MCF 10A (cell line): ENCODE measurements around the gene PLIN3. TPM values are rescaled to one million over a fixed set of nuclear protein-coding genes. Genes with fewer than 3 reads are reported as not detected.
A peak's percentile ranks its signal among the peaks of the same experiment; 100 is the strongest.

Experiments
- BruUV-seq: library from RNA; stranded (reverse); fragments of 400-500 nt; replicated peaks from 2 replicates; lab custom pipeline; 2021; lab: Mats Ljungman, UMichigan
- CTCF ChIA-PET: fragments of 300-600 bp; sonication (Branson Sonifier 250); formaldehyde crosslinking; extraction: SDS; loops from one replicate; lab custom pipeline; 2021; ENCODE audit warnings: antibody characterized with exemption, inconsistent platforms; lab: Yijun Ruan, JAX
- POLR2A ChIA-PET: fragments of 300-600, 350-650 bp; sonication (Branson Sonifier 250); formaldehyde crosslinking; extraction: SDS; loops from one replicate; lab custom pipeline; 2020; ENCODE audit warnings: antibody characterized with exemption, inconsistent platforms; lab: Yijun Ruan, JAX
- DNase-seq: peaks from one replicate; pipeline ENCODE4 v3.0.0-alpha.2; 2018; ENCODE audit not compliant: unreplicated experiment
- H3K27ac Mint-ChIP-seq: one replicate; pipeline ENCODE4 v1.8.0; 2022; ENCODE audit warnings: mild to moderate bottlenecking, low read depth, mixed read lengths; ENCODE audit not compliant: unreplicated experiment
- H3K27me3 Mint-ChIP-seq: one replicate; pipeline ENCODE4 v1.8.0; 2022; ENCODE audit warnings: mixed read lengths; ENCODE audit not compliant: insufficient read depth, unreplicated experiment
- H3K36me3 Mint-ChIP-seq: one replicate; pipeline ENCODE4 v1.8.0; 2022; ENCODE audit warnings: mild to moderate bottlenecking, moderate library complexity, mixed read lengths; ENCODE audit not compliant: insufficient read depth, unreplicated experiment
- H3K4me1 Mint-ChIP-seq: one replicate; pipeline ENCODE4 v1.8.0; 2022; ENCODE audit warnings: mixed read lengths; ENCODE audit not compliant: insufficient read depth, unreplicated experiment
- H3K4me3 Mint-ChIP-seq: one replicate; pipeline ENCODE4 v1.8.0; 2022; ENCODE audit warnings: mild to moderate bottlenecking, moderate library complexity, mixed read lengths; ENCODE audit not compliant: unreplicated experiment
- H3K9me3 Mint-ChIP-seq: one replicate; pipeline ENCODE4 v1.8.0; 2022; ENCODE audit warnings: mixed read lengths; ENCODE audit not compliant: unreplicated experiment
- CTCF ChIP-seq: fragments of 200-600 bp; IDR thresholded peaks from one replicate; pipeline ENCODE4 v1.8.0; 2022; ENCODE audit warnings: antibody characterized with exemption, mild to moderate bottlenecking; ENCODE audit not compliant: unreplicated experiment
- intact Hi-C: fragments of 100-400 bp; cut with micrococcal nuclease; formaldehyde crosslinking; loops from 2 replicates; pipeline ENCODE4 v1.14.1; 2022
- total RNA-seq: library from RNA; stranded (reverse); gene quantifications from 2 replicates; pipeline ENCODE4 v1.2.3, GENCODE V29; 2022

The PLIN3 gene
- total RNA-seq, 1 experiment from 2014 or later: 64.3 TPM

GRCh38 chr19:4908781-4909155 lies 41.3 kb upstream of the PLIN3 start:
- Mint-ChIP-seq H3K4me3 (peak overlapping the region; percentile 65), H3K4me1 (peaks cover 15% of the 10 kb centered on the region), H3K9me3 (no peaks in the 10 kb centered on the region), H3K27ac (no peak overlapping the region), H3K36me3 (no peaks in the 10 kb centered on the region), H3K27me3 (no peaks in the 10 kb centered on the region)
- no peak for DNase-seq
- intact Hi-C loops: no loop called here
- ChIA-PET POLR2A (interaction anchor here (0.9 to 1.3 kb wide), 3 partner anchors 12 to 117 kb away, joined by 3 to 5 read pairs (median 3); partner anchors contain the start of gene FEM1A), CTCF (no interaction called here)
- TF ChIP-seq CTCF: no peak
- BruUV-seq: no TSS peak

- no peak for DNase-seq
- H3K4me3 Mint-ChIP-seq: peak overlapping the region; percentile 65
- no peaks in the 10 kb centered on the region for H3K9me3 Mint-ChIP-seq
- H3K36me3 Mint-ChIP-seq: no peaks in the 10 kb centered on the region
- intact Hi-C loops: no loop called here
- BruUV-seq: no TSS peak
- TF ChIP-seq CTCF: no peak
- ChIA-PET POLR2A (interaction anchor here (0.9 to 1.0 kb wide), 2 partner anchors 12 to 117 kb away, joined by 3 read pairs; partner anchors contain the start of gene FEM1A), CTCF (interaction anchor here (0.6 to 0.7 kb wide), 2 partner anchors 65 to 93 kb away, joined by 3 read pairs; no protein-coding TSS in a partner anchor)
- no peaks in the 10 kb centered on the region for H3K27me3 Mint-ChIP-seq
- no peak overlapping the region for H3K27ac Mint-ChIP-seq
- peaks cover 15% of the 10 kb centered on the region for H3K4me1 Mint-ChIP-seq
Observed at GRCh38 chr19:4908360-4908759, 40.9 kb upstream of the PLIN3 start.

GRCh38 chr19:4906963-4907362 lies 39.5 kb upstream of the PLIN3 start:
- no TSS peak for BruUV-seq

GRCh38 chr19:4904481-4904880 lies 37.0 kb upstream of the PLIN3 start:
- Mint-ChIP-seq H3K4me1 (no peaks in the 10 kb centered on the region), H3K36me3 (no peaks in the 10 kb centered on the region), H3K9me3 (no peaks in the 10 kb centered on the region), H3K27me3 (no peaks in the 10 kb centered on the region), H3K27ac (no peak overlapping the region), H3K4me3 (no peak overlapping the region)
- CTCF ChIA-PET: interaction anchor here (0.6 to 2.5 kb wide), 3 partner anchors 10 to 95 kb away, joined by 3 to 13 read pairs (median 4); no protein-coding TSS in a partner anchor
- POLR2A ChIA-PET: interaction anchor here (1.8 kb wide), 1 partner anchor 8 kb away, joined by 5 read pairs; no protein-coding TSS in a partner anchor
- no peak for DNase-seq
- TF ChIP-seq CTCF: no peak
- intact Hi-C loops: no loop called here
- no TSS peak for BruUV-seq

More at GRCh38 chr19:4906963-4907362, 39.5 kb upstream of the PLIN3 start:
- peaks cover 6% of the 10 kb centered on the region for H3K4me1 Mint-ChIP-seq
- ChIA-PET POLR2A (interaction anchor here (0.7 kb wide), 1 partner anchor 53 kb away, joined by 3 read pairs; no protein-coding TSS in a partner anchor), CTCF (interaction anchor here (0.6 to 2.5 kb wide), 3 partner anchors 34 to 693 kb away, joined by 3 to 13 read pairs (median 3); no protein-coding TSS in a partner anchor)
- H3K36me3 Mint-ChIP-seq: no peaks in the 10 kb centered on the region
- DNase-seq: no peak
- intact Hi-C loops: no loop called here
- H3K27ac Mint-ChIP-seq: no peak overlapping the region
- no peaks in the 10 kb centered on the region for H3K9me3 Mint-ChIP-seq
- H3K27me3 Mint-ChIP-seq: no peaks in the 10 kb centered on the region
- H3K4me3 Mint-ChIP-seq: no peak overlapping the region
- no peak for TF ChIP-seq CTCF
